Measurements from ENCODE around the gene SEPSECS. TPM values are rescaled to one million over a fixed set of nuclear protein-coding genes. Genes with fewer than 3 reads are reported as not detected.

The SEPSECS gene
- total and polyA plus RNA-seq, 2 donors (not counting 1 experiment from before 2014, with no cell fraction given): 5.9 to 12.4 TPM

GRCh38 chr4:25163196-25163595 is 2.9 kb upstream of the SEPSECS start:
- H3K27me3 ChIP-seq (ENCODE audit: control insufficient read depth, insufficient read depth, low read length): no peaks in the 10 kb centered on the region
- H3K36me3 ChIP-seq (ENCODE audit: control insufficient read depth, insufficient read depth, low read length): no peaks in the 10 kb centered on the region
- H3K9ac ChIP-seq (ENCODE audit: insufficient read depth, low read length): no peak overlapping the region
- no peak for TF ChIP-seq CTCF (conservative IDR thresholded peaks at IDR 0.05 in 1 of 2, IDR thresholded peaks at IDR 0.05 in 1 of 2; ENCODE audit: low read depth in 1 of 2, low read length in 2 of 2)
- TF ChIP-seq EZH2 (IDR thresholded peaks at IDR 0.05; ENCODE audit: low read length, missing control alignments): no peak
- no peak overlapping the region for H2AFZ ChIP-seq (ENCODE audit: low read length)
- H3K9me3 ChIP-seq (ENCODE audit: control insufficient read depth, insufficient read depth, low read depth, low read length): no peaks in the 10 kb centered on the region
- H3K4me2 ChIP-seq (ENCODE audit: extremely low read depth, insufficient read depth, low read length): no peak overlapping the region
- peaks cover 2% of the 10 kb centered on the region for H3K79me2 ChIP-seq (ENCODE audit: control insufficient read depth, insufficient read depth, low read length)
- peaks cover 2% of the 10 kb centered on the region for H3K4me1 ChIP-seq (ENCODE audit: control insufficient read depth, extremely low read depth, insufficient read depth, low read length)
- H3K4me3 ChIP-seq (replicated peaks in 1 of 4; ENCODE audit: control extremely low read depth in 1 of 4, insufficient read depth in 1 of 4, low read depth in 3 of 4, low read length in 4 of 4): no peak overlapping the region
- DNase-seq (ENCODE audit: low read depth in 2 of 2): no peak
- no peaks in the 10 kb centered on the region for H4K20me1 ChIP-seq (ENCODE audit: control insufficient read depth, extremely low read depth, insufficient read depth, low read length)
- no peak overlapping the region for H3K27ac ChIP-seq (ENCODE audit: insufficient read depth, low read length)

- Histone ChIP-seq H3K27ac (ENCODE audit: insufficient read depth, low read length) (no peak overlapping the region), H3K79me2 (ENCODE audit: control insufficient read depth, insufficient read depth, low read length) (peaks cover 2% of the 10 kb centered on the region), H3K4me1 (ENCODE audit: control insufficient read depth, extremely low read depth, insufficient read depth, low read length) (peaks cover 2% of the 10 kb centered on the region), H3K9ac (ENCODE audit: insufficient read depth, low read length) (no peak overlapping the region), H3K27me3 (ENCODE audit: control insufficient read depth, insufficient read depth, low read length) (no peaks in the 10 kb centered on the region), H3K4me3 (replicated peaks in 1 of 4; ENCODE audit: control extremely low read depth in 1 of 4, insufficient read depth in 1 of 4, low read depth in 3 of 4, low read length in 4 of 4) (no peak overlapping the region), H3K9me3 (ENCODE audit: control insufficient read depth, insufficient read depth, low read depth, low read length) (no peaks in the 10 kb centered on the region), H3K4me2 (ENCODE audit: extremely low read depth, insufficient read depth, low read length) (no peak overlapping the region), H2AFZ (ENCODE audit: low read length) (no peak overlapping the region), H3K36me3 (ENCODE audit: control insufficient read depth, insufficient read depth, low read length) (no peaks in the 10 kb centered on the region), H4K20me1 (ENCODE audit: control insufficient read depth, extremely low read depth, insufficient read depth, low read length) (no peaks in the 10 kb centered on the region)
- TF ChIP-seq CTCF (conservative IDR thresholded peaks at IDR 0.05 in 1 of 2, IDR thresholded peaks at IDR 0.05 in 1 of 2; ENCODE audit: low read depth in 1 of 2, low read length in 2 of 2) (no peak), EZH2 (IDR thresholded peaks at IDR 0.05; ENCODE audit: low read length, missing control alignments) (no peak)
- no peak for DNase-seq (ENCODE audit: low read depth in 2 of 2)
Observed at GRCh38 chr4:25162566-25162965, 2.3 kb upstream of the SEPSECS start.

GRCh38 chr4:25161593-25161950 is 1.3 kb upstream of the SEPSECS start:
- TF ChIP-seq CTCF (conservative IDR thresholded peaks at IDR 0.05 in 1 of 2, IDR thresholded peaks at IDR 0.05 in 1 of 2; ENCODE audit: low read depth in 1 of 2, low read length in 2 of 2): no peak
- no peak for TF ChIP-seq EZH2 (IDR thresholded peaks at IDR 0.05; ENCODE audit: low read length, missing control alignments)

More at GRCh38 chr4:25161593-25161950, 1.3 kb upstream of the SEPSECS start:
- Histone ChIP-seq H3K4me3 (replicated peaks in 1 of 4; ENCODE audit: control extremely low read depth in 1 of 4, insufficient read depth in 1 of 4, low read depth in 3 of 4, low read length in 4 of 4) (peak overlapping the region in 2 of 4 experiments; percentile 86 to 87), H3K36me3 (ENCODE audit: control insufficient read depth, insufficient read depth, low read length) (no peaks in the 10 kb centered on the region), H3K9me3 (ENCODE audit: control insufficient read depth, insufficient read depth, low read depth, low read length) (no peaks in the 10 kb centered on the region), H3K27me3 (ENCODE audit: control insufficient read depth, insufficient read depth, low read length) (no peaks in the 10 kb centered on the region), H3K4me2 (ENCODE audit: extremely low read depth, insufficient read depth, low read length) (peak overlapping the region; percentile 88), H3K4me1 (ENCODE audit: control insufficient read depth, extremely low read depth, insufficient read depth, low read length) (peaks cover 2% of the 10 kb centered on the region), H2AFZ (ENCODE audit: low read length) (peak overlapping the region; percentile 76), H3K27ac (ENCODE audit: insufficient read depth, low read length) (peak overlapping the region; percentile 91), H3K79me2 (ENCODE audit: control insufficient read depth, insufficient read depth, low read length) (peaks cover 2% of the 10 kb centered on the region), H3K9ac (ENCODE audit: insufficient read depth, low read length) (no peak overlapping the region), H4K20me1 (ENCODE audit: control insufficient read depth, extremely low read depth, insufficient read depth, low read length) (no peaks in the 10 kb centered on the region)
- peak; percentile 20 to 43 for DNase-seq (ENCODE audit: low read depth in 2 of 2)

All from fibroblast of lung (primary cell).